Left ventricle myocardium inferior (tissue), 1 donor: ENCODE measurements around the gene RFLNA. TPM values are rescaled to one million over a fixed set of nuclear protein-coding genes. Genes with fewer than 3 reads are reported as not detected.

ENCODE experiments used
- DNase-seq: peaks from one replicate; pipeline ENCODE4 v3.0.0-alpha.2; 2020
- H3K27ac ChIP-seq: fragments of 200-600 bp; replicated peaks from 2 replicates; pipeline ENCODE4 v1.8.0; 2021
- H3K27me3 ChIP-seq: fragments of 200-600 bp; 2 replicates; pipeline ENCODE4 v1.8.0; 2021; ENCODE audit warnings: low read depth
- H3K36me3 ChIP-seq: fragments of 200-600 bp; 2 replicates; pipeline ENCODE4 v1.8.0; 2021
- H3K4me1 ChIP-seq: fragments of 200-600 bp; 2 replicates; pipeline ENCODE4 v1.8.0; 2021
- H3K4me3 ChIP-seq: fragments of 200-600 bp; 2 replicates; pipeline ENCODE4 v1.8.0; 2021; ENCODE audit warnings: mild to moderate bottlenecking, moderate library complexity
- H3K9me3 ChIP-seq: fragments of 200-600 bp; replicated peaks from 2 replicates; pipeline ENCODE4 v1.8.0; 2021
- CTCF ChIP-seq: fragments of 200-600 bp; IDR thresholded peaks from 2 replicates; pipeline ENCODE4 v1.8.0; 2021; ENCODE audit warnings: antibody characterized with exemption, mild to moderate bottlenecking, borderline replicate concordance
- intact Hi-C: fragments of 100-400 bp; cut with micrococcal nuclease; formaldehyde crosslinking; loops from one replicate; pipeline ENCODE4 v1.11.0; 2022
- long read RNA-seq: library from polyadenylated mRNA; unstranded; transcript quantifications from one replicate; pipeline ENCODE4 v2.0.0, GENCODE V29; 2021
- total RNA-seq: library from RNA; stranded (reverse); fragmentation: NEBNext Ultra II Directional; extraction: Animal tissue kit (Norgen Biotek cat#: 25700); gene quantifications from one replicate; pipeline ENCODE4 v1.2.1, GENCODE V29; 2021
- donor health status: DM: no; HTN: yes; CAD: no; lungs with severe emphysema.

RFLNA gene
- 0.27 TPM for total RNA-seq
- long read RNA-seq, partial matches to known transcripts: 0 of 1 reads
- long read RNA-seq, other reads (novel, unspliced or antisense): 0 of 1 reads

DNA sequence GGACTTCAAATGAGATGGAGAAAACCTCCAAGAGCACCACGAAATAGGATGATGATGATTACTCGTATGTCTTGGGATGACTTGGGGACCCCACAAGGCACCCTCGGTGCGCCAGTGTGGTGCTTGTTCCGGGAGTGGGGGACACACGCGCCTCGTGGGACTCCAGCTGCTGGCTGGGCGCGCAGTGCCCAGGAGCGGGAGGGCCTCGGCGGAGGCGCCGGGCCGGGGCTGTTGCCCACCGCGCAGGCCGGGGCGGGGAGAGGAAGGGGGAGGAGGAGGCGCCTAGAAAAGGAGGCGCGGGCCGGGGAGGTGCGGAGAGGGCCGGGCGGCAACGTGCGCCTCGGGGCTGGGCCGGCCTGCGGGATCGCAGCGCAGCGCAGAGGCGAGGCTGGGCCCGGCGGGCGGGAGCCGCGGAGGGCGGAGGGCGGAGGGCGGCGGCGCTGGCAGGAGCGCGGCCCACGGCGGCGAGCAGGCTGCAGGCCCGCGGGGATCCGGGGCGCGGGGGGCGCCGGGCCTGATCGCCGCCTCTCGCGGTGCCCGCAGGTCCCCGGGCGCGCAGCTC is at the start of gene RFLNA:
TSS of gene RFLNA (plus strand) at position 314 of the 562 bp plus-strand sequence. CDS start 337 bp downstream, outside the sequence.
- H3K4me1 ChIP-seq: peaks cover 26% of the 10 kb centered on the region
- no peaks in the 10 kb centered on the region for H3K9me3 ChIP-seq
- no peaks in the 10 kb centered on the region for H3K36me3 ChIP-seq
- peak within 1 kb of the TSS; percentile 59 for H3K4me3 ChIP-seq
- no peak for DNase-seq
- intact Hi-C loops: no loop called here
- H3K27me3 ChIP-seq: peaks cover 46% of the 10 kb centered on the region
- no peak for TF ChIP-seq CTCF
- H3K27ac ChIP-seq: no peak within 1 kb of the TSS

DNA sequence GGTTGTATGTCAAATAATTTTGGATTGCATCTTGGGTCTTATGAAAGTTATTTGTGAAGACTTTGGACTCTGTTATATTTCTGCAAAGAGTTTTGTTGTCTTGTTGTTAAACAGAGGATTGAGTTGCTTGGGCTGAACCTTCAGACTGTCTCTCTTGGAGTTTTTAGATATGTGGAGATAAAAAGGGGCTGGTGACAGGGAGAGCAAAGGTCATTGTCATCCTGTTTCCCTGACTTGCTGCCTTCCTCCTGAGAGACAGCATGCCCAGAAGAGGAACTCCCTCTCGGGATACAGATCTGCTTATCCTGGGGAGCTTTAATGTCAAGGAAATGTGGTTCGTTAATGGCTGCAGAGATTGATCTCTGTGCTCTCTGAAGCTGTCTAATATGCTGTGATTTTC is 47.6 kb upstream of the RFLNA start:
- no peak for TF ChIP-seq CTCF
- intact Hi-C loops: no loop called here

DNA sequence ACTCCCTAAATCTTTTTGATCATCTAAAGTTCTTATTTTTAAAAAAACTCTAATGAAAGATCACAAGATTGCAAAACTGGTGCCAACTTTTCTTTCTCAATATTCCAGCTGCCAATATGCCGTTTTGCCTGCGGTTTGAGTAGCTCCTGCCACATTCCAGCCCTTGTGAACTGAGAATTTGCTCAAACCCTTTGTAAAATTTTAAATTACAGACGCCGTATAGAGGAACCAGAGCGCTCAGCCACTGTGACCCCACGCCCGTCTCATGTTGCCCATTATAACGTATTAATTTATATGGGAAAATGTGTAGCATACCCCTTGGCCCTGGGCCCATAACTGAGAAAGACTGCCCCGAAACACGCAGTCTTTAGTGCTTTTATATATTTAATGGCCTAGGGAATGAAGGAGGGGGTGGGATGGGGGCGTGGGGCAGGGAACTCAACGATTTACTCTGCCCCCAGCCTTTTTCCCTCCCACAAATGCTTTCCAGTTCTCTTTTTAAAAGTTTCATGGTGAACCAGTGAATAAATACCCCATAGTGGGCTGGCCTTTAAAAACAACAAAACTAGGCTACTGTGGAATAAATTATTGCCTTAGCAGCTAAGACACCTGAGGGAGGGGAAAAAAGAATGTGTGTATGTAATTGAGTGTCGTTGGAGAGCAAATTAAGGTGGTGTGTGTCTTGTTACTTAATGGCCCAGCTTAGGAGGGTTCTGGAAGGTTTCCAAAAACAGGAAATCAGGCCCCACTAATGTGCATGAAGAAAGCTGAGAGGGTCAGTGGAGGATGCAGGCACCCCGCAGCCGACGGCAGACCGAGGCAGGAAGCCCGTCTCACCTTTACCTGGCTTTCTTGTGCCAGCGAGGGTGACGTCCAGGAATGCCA is 45.7 kb upstream of the RFLNA start:
- no peak for TF ChIP-seq CTCF
- H3K27ac ChIP-seq: no peak overlapping the region
- DNase-seq: no peak
- H3K27me3 ChIP-seq: peaks cover 56% of the 10 kb centered on the region
- intact Hi-C loops: no loop called here
- H3K4me3 ChIP-seq: no peak overlapping the region
- no peaks in the 10 kb centered on the region for H3K36me3 ChIP-seq
- peaks cover under 1% of the 10 kb centered on the region for H3K4me1 ChIP-seq
- H3K9me3 ChIP-seq: peaks cover 38% of the 10 kb centered on the region

More for the DNA sequence above, 47.6 kb upstream of the RFLNA start:
- H3K4me3 ChIP-seq: no peak overlapping the region
- DNase-seq: no peak
- H3K27ac ChIP-seq: no peak overlapping the region
- no peaks in the 10 kb centered on the region for H3K36me3 ChIP-seq
- H3K4me1 ChIP-seq: no peaks in the 10 kb centered on the region
- peaks cover 45% of the 10 kb centered on the region for H3K9me3 ChIP-seq
- H3K27me3 ChIP-seq: peaks cover 51% of the 10 kb centered on the region

DNA sequence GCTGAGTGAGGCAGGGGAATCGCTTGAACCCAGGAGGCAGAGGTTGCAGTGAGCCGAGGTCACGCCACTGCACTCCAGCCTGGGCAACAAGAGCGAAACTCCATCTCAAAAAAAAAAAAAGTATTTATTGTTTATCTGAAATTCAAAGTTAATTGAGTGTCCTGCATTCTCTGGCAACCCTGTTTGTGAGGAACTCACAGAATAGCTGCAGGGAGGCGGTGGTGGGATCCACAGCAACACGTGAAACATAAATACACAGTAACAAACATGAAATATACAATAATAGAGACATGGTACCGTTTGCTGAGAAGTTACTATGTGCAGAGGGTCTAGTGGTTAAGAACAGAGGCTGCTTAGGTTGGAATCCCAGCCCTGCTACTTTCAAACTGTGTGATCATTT is 43.7 kb upstream of the RFLNA start:
- no peak overlapping the region for H3K4me3 ChIP-seq
- intact Hi-C loops: no loop called here
- DNase-seq: no peak
- H3K4me1 ChIP-seq: peaks cover 4% of the 10 kb centered on the region
- no peaks in the 10 kb centered on the region for H3K36me3 ChIP-seq
- H3K27ac ChIP-seq: no peak overlapping the region
- H3K9me3 ChIP-seq: peaks cover 20% of the 10 kb centered on the region
- peaks cover 64% of the 10 kb centered on the region for H3K27me3 ChIP-seq
- TF ChIP-seq CTCF: no peak

DNA sequence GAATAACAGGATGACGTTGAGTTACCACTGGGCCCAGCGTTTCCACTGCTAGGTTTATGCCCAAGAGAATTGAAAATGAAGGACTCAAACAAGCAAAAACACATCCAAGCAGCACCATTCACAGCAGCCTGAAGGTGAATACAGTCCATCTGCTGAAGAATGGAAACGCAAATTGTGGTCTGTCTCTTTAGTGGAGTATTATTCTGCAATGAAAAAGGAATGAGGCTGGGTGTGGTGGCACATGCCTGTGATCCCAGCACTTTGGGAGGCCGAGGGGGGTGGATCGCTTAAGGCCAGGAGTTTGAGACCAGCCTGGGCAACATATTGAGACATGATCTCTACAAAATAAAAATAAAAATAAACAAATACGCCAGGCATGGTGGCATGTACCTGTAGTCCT is 41.9 kb upstream of the RFLNA start:
- Histone ChIP-seq H3K9me3 (peaks cover 2% of the 10 kb centered on the region), H3K27ac (no peak overlapping the region), H3K4me1 (peaks cover 4% of the 10 kb centered on the region), H3K36me3 (no peaks in the 10 kb centered on the region), H3K27me3 (peaks cover 76% of the 10 kb centered on the region), H3K4me3 (no peak overlapping the region)
- DNase-seq: no peak
- intact Hi-C loops: no loop called here
- no peak for TF ChIP-seq CTCF
